ENCODE measurements around the gene MCAT. TPM values are rescaled to one million over a fixed set of nuclear protein-coding genes. Genes with fewer than 3 reads are reported as not detected.

The MCAT gene
- polyA plus RNA-seq, 1 experiment = 19.4 TPM

GRCh38 chr22:43167001-43167589, 23.9 kb upstream of the MCAT start:
- POLR2A ChIA-PET = no interaction called here
- H3K4me3 ChIP-seq (ENCODE audit: low read depth, low read length) = no peak overlapping the region
- peaks cover 31% of the 10 kb centered on the region for H3K36me3 ChIP-seq (ENCODE audit: control insufficient read depth, insufficient read depth, low read length)
- H3K27me3 ChIP-seq (ENCODE audit: control insufficient read depth, insufficient read depth, low read length) = no peaks in the 10 kb centered on the region
- no peak for TF ChIP-seq CTCF (IDR thresholded peaks at IDR 0.05; ENCODE audit: insufficient read depth, low read depth, low read length)
- CTCF ChIA-PET = interaction anchor here (0.6 to 1.2 kb wide), 2 partner anchors 21 to 219 kb away, joined by 3 read pairs; no protein-coding TSS in a partner anchor
- DNase-seq (ENCODE audit: low read depth) = no peak

- CTCF ChIA-PET = interaction anchor here (0.6 to 1.2 kb wide), 2 partner anchors 22 to 220 kb away, joined by 3 read pairs; no protein-coding TSS in a partner anchor
Measured at GRCh38 chr22:43166132-43166930, 23.1 kb upstream of the MCAT start.

GRCh38 chr22:43164636-43165035, 21.4 kb upstream of the MCAT start:
- ChIA-PET CTCF (interaction anchor here (0.6 to 1.7 kb wide), 3 partner anchors 9 to 58 kb away, joined by 4 read pairs; no protein-coding TSS in a partner anchor), POLR2A (no interaction called here)
- H3K4me3 ChIP-seq (ENCODE audit: low read depth, low read length) = no peak overlapping the region
- DNase-seq (ENCODE audit: low read depth) = no peak
- peaks cover 29% of the 10 kb centered on the region for H3K36me3 ChIP-seq (ENCODE audit: control insufficient read depth, insufficient read depth, low read length)
- TF ChIP-seq CTCF (IDR thresholded peaks at IDR 0.05; ENCODE audit: insufficient read depth, low read depth, low read length) = no peak
- H3K27me3 ChIP-seq (ENCODE audit: control insufficient read depth, insufficient read depth, low read length) = no peaks in the 10 kb centered on the region

More at GRCh38 chr22:43166132-43166930, 23.1 kb upstream of the MCAT start:
- no peak for TF ChIP-seq CTCF (IDR thresholded peaks at IDR 0.05; ENCODE audit: insufficient read depth, low read depth, low read length)
- Histone ChIP-seq H3K4me3 (ENCODE audit: low read depth, low read length) (no peak overlapping the region), H3K36me3 (ENCODE audit: control insufficient read depth, insufficient read depth, low read length) (peaks cover 28% of the 10 kb centered on the region), H3K27me3 (ENCODE audit: control insufficient read depth, insufficient read depth, low read length) (no peaks in the 10 kb centered on the region)
- no peak for DNase-seq (ENCODE audit: low read depth)
- POLR2A ChIA-PET = no interaction called here

GRCh38 chr22:43163241-43163795, 20.1 kb upstream of the MCAT start:
- CTCF ChIA-PET = no interaction called here

More at GRCh38 chr22:43163241-43163795, 20.1 kb upstream of the MCAT start:
- POLR2A ChIA-PET = no interaction called here
- no peaks in the 10 kb centered on the region for H3K27me3 ChIP-seq (ENCODE audit: control insufficient read depth, insufficient read depth, low read length)
- H3K4me3 ChIP-seq (ENCODE audit: low read depth, low read length) = no peak overlapping the region
- DNase-seq (ENCODE audit: low read depth) = no peak
- H3K36me3 ChIP-seq (ENCODE audit: control insufficient read depth, insufficient read depth, low read length) = peaks cover 31% of the 10 kb centered on the region
- no peak for TF ChIP-seq CTCF (IDR thresholded peaks at IDR 0.05; ENCODE audit: insufficient read depth, low read depth, low read length)
